ENCODE data around the gene RABL6. TPM values are rescaled to one million over a fixed set of nuclear protein-coding genes. Genes with fewer than 3 reads are reported as not detected.

Gene RABL6
- total RNA-seq, 1 donor from 2014 or later: 71.2 TPM

DNA sequence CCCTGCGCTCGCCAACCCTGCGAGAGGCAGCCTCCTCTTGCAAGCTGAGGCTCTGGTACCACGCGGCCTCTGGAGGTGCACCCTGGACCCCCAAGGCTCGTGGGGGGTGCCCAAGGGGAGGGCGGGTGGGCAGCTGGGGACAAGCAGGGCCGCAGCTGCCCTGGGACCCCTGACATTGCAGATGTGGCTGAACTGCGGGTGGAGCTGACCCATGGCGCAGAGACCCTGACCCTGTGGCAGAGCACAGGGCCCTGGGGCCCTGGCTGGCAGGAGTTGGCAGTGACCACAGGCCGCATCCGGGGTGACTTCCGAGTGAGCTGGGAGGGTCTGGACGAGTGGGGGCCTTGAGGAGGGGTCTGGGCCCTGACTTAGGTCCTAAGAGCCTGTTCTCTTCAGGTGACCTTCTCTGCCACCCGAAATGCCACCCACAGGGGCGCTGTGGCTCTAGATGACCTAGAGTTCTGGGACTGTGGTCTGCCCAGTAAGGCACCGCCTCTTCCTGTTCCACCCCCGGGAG is 45.9 kb downstream of the RABL6 start:
- H3K4me3 ChIP-seq: no peak overlapping the region
- TF ChIP-seq EZH2 (IDR thresholded peaks at IDR 0.05) (no peak), EZH2phosphoT487 (IDR thresholded peaks at IDR 0.05) (no peak)
- TF ChIP-seq, protein P1, sequence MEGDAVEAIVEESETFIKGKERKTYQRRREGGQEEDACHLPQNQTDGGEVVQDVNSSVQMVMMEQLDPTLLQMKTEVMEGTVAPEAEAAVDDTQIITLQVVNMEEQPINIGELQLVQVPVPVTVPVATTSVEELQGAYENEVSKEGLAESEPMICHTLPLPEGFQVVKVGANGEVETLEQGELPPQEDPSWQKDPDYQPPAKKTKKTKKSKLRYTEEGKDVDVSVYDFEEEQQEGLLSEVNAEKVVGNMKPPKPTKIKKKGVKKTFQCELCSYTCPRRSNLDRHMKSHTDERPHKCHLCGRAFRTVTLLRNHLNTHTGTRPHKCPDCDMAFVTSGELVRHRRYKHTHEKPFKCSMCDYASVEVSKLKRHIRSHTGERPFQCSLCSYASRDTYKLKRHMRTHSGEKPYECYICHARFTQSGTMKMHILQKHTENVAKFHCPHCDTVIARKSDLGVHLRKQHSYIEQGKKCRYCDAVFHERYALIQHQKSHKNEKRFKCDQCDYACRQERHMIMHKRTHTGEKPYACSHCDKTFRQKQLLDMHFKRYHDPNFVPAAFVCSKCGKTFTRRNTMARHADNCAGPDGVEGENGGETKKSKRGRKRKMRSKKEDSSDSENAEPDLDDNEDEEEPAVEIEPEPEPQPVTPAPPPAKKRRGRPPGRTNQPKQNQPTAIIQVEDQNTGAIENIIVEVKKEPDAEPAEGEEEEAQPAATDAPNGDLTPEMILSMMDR (IDR thresholded peaks at IDR 0.05): no peak
- Mint-ChIP-seq H3K4me1 (no peaks in the 10 kb centered on the region), H3K9me3 (no peaks in the 10 kb centered on the region), H3K27ac (no peak overlapping the region), H3K4me3 (no peak overlapping the region), H3K36me3 (no peaks in the 10 kb centered on the region), H3K27me3 (ENCODE audit: insufficient read depth, low read depth) (peaks cover 5% of the 10 kb centered on the region)
- no peak overlapping the region for H3K27ac ChIP-seq
- H3K4me1 ChIP-seq: peaks cover 5% of the 10 kb centered on the region
- peaks cover 4% of the 10 kb centered on the region for H3F3A ChIP-seq (ENCODE audit: low read depth)
- H3K79me2 ChIP-seq (ENCODE audit: low read depth): peaks cover 8% of the 10 kb centered on the region
- H3K36me3 ChIP-seq: no peaks in the 10 kb centered on the region
- no peak for DNase-seq (ENCODE audit: low spot score)
- H4K20me1 ChIP-seq (ENCODE audit: low read depth): peaks cover 22% of the 10 kb centered on the region
- H2AFZ ChIP-seq (replicated peaks): no peak overlapping the region
- H3K27me3 ChIP-seq: no peaks in the 10 kb centered on the region
- no peak overlapping the region for H3K4me2 ChIP-seq
- H3K9ac ChIP-seq: no peak overlapping the region
- no peaks in the 10 kb centered on the region for H3K9me3 ChIP-seq (ENCODE audit: low read depth)

DNA sequence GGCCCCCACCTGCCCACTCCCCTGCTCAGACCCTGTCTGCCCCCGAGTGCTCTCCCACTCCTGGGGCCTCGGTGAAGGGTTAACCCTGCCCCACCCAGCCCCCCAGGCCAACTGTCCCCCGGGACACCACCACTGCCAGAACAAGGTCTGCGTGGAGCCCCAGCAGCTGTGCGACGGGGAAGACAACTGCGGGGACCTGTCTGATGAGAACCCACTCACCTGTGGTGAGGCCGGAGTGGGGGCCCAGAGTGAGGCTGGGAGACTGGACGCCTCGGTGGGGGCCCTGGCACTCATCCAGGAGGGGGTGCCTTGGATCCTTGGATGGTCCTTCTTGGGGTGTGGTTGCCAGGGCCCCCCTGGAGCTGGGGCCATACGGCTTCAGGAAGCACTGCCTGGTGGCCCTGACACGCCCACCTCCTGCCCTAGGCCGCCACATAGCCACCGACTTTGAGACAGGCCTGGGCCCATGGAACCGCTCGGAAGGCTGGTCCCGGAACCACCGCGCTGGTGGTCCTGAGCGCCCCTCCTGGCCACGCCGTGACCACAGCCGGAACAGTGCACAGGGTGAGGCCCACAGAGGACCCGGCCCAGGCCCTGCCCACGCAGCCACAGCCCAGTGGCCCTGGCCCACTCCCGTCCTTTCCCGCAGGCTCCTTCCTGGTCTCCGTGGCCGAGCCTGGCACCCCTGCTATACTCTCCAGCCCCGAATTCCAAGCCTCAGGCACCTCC is 46.5 kb downstream of the RABL6 start:
- no peaks in the 10 kb centered on the region for H3F3A ChIP-seq (ENCODE audit: low read depth)
- no peak overlapping the region for H3K9ac ChIP-seq
- no peak overlapping the region for H3K27ac Mint-ChIP-seq
- no peaks in the 10 kb centered on the region for H3K36me3 ChIP-seq
- peaks cover 5% of the 10 kb centered on the region for H3K4me1 ChIP-seq
- peaks cover 22% of the 10 kb centered on the region for H4K20me1 ChIP-seq (ENCODE audit: low read depth)
- no peak overlapping the region for H2AFZ ChIP-seq (replicated peaks)
- TF ChIP-seq, protein P1 (IDR thresholded peaks at IDR 0.05): no peak
- TF ChIP-seq EZH2 (IDR thresholded peaks at IDR 0.05) (no peak), EZH2phosphoT487 (IDR thresholded peaks at IDR 0.05) (no peak)
- no peak overlapping the region for H3K27ac ChIP-seq
- no peak overlapping the region for H3K4me3 Mint-ChIP-seq
- H3K9me3 ChIP-seq (ENCODE audit: low read depth): no peaks in the 10 kb centered on the region
- no peaks in the 10 kb centered on the region for H3K27me3 ChIP-seq
- H3K36me3 Mint-ChIP-seq: no peaks in the 10 kb centered on the region
- H3K4me1 Mint-ChIP-seq: no peaks in the 10 kb centered on the region
- no peaks in the 10 kb centered on the region for H3K9me3 Mint-ChIP-seq
- peaks cover 8% of the 10 kb centered on the region for H3K79me2 ChIP-seq (ENCODE audit: low read depth)
- peaks cover 3% of the 10 kb centered on the region for H3K27me3 Mint-ChIP-seq (ENCODE audit: insufficient read depth, low read depth)
- DNase-seq (ENCODE audit: low spot score): no peak
- H3K4me2 ChIP-seq: no peak overlapping the region
- H3K4me3 ChIP-seq: no peak overlapping the region

DNA sequence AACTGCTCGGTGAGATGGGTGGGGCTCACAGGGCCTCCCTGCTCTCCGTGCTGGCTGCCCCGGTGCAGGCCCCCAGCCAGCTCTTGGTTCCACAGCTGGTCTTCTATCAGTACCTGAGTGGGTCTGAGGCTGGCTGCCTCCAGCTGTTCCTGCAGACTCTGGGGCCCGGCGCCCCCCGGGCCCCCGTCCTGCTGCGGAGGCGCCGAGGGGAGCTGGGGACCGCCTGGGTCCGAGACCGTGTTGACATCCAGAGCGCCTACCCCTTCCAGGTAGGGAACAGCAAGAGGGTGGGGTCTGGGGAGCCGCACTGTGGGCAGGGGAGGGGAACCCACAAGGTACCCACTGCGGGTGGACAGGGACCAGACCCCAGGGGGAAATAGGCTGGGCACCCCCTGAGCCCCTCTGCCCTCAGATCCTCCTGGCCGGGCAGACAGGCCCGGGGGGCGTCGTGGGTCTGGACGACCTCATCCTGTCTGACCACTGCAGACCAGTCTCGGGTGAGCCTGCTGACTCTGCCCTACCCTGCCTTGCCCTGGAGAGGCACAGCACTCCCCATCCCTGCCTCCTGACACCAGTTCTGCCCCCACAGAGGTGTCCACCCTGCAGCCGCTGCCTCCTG is 47.2 kb downstream of the RABL6 start:
- Mint-ChIP-seq H3K36me3 (no peaks in the 10 kb centered on the region), H3K27me3 (ENCODE audit: insufficient read depth, low read depth) (peaks cover 3% of the 10 kb centered on the region), H3K4me1 (no peaks in the 10 kb centered on the region), H3K9me3 (no peaks in the 10 kb centered on the region), H3K27ac (no peak overlapping the region), H3K4me3 (no peak overlapping the region)
- Histone ChIP-seq H3K4me1 (peaks cover 4% of the 10 kb centered on the region), H3K27ac (peak overlapping the region; percentile 6), H3K36me3 (no peaks in the 10 kb centered on the region), H4K20me1 (ENCODE audit: low read depth) (peaks cover 18% of the 10 kb centered on the region), H3K4me2 (no peak overlapping the region), H3K27me3 (no peaks in the 10 kb centered on the region), H3K4me3 (no peak overlapping the region), H2AFZ (replicated peaks) (no peak overlapping the region), H3K9ac (no peak overlapping the region), H3K79me2 (ENCODE audit: low read depth) (peaks cover 7% of the 10 kb centered on the region), H3K9me3 (ENCODE audit: low read depth) (no peaks in the 10 kb centered on the region), H3F3A (ENCODE audit: low read depth) (no peaks in the 10 kb centered on the region)
- TF ChIP-seq, protein P1 (IDR thresholded peaks at IDR 0.05): no peak
- no peak for DNase-seq (ENCODE audit: low spot score)

Data from neural progenitor cell (in vitro differentiated cells).